ENCODE results near the gene HLA-DMA. TPM values are rescaled to one million over a fixed set of nuclear protein-coding genes. Genes with fewer than 3 reads are reported as not detected.

HLA-DMA gene
- total RNA-seq, 1 donor from 2014 or later = 387 TPM

DNA sequence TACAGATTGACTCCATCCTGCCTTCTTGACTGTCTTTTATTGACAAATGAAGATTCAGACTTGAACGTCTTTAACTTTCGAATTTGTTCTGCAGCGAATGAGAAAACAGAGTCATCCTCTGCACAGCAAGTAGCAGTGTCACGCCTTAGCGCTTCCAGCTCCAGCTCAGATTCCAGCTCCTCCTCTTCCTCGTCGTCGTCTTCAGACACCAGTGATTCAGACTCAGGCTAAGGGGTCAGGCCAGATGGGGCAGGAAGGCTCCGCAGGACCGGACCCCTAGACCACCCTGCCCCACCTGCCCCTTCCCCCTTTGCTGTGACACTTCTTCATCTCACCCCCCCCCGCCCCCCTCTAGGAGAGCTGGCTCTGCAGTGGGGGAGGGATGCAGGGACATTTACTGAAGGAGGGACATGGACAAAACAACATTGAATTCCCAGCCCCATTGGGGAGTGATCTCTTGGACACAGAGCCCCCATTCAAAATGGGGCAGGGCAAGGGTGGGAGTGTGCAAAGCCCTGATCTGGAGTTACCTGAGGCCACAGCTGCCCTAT, 27.7 kb upstream of the HLA-DMA start:
- Mint-ChIP-seq H3K36me3 (ENCODE audit: low read depth) (peaks cover 74% of the 10 kb centered on the region), H3K27ac (no peak overlapping the region)
- CTCF ChIA-PET = interaction anchor here (0.9 to 1.7 kb wide), 4 partner anchors 20 to 112 kb away, joined by 3 to 4 read pairs (median 3); no protein-coding TSS in a partner anchor

DNA sequence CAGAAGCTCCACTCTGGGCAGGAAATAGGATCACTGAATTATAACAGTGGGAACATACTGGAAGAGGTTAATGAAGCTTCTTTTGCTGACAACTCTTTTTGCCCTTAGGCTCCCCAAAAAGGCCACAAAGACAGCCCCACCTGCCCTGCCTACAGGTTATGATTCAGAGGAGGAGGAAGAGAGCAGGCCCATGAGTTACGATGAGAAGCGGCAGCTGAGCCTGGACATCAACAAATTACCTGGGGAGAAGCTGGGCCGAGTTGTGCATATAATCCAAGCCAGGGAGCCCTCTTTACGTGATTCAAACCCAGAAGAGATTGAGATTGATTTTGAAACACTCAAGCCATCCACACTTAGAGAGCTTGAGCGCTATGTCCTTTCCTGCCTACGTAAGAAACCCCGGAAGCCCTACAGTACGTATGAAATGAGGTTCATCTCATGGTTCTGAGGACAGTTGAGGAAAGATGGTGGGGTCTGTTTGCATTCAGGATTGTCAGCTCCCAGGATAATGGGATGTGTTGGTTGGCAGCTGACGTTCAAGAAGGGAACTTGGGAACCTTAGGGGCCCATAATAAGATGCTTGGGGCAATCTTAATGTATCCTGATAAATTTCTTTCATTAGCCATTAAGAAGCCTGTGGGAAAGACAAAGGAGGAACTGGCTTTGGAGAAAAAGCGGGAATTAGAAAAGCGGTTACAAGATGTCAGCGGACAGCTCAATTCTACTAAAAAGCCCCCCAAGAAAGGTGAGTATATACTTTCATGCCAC, 27.0 kb upstream of the HLA-DMA start:
- ChIA-PET POLR2A (interaction anchor here (0.7 to 12.7 kb wide), 17 partner anchors 8 to 269 kb away, joined by 3 to 370 read pairs (median 5); partner anchors contain the start of genes BRD2, HLA-DMA, HLA-DMB and HLA-DPB1), CTCF (interaction anchor here (0.6 to 1.7 kb wide), 5 partner anchors 20 to 111 kb away, joined by 3 to 4 read pairs (median 3); no protein-coding TSS in a partner anchor)
- H3K4me1 Mint-ChIP-seq = peaks cover 63% of the 10 kb centered on the region
- peaks cover 81% of the 10 kb centered on the region for H3K36me3 Mint-ChIP-seq (ENCODE audit: low read depth)
- no peak for ATAC-seq (ENCODE audit: low read depth)
- no peak for DNase-seq
- no peak overlapping the region for H3K4me3 Mint-ChIP-seq
- intact Hi-C loops (cut with micrococcal nuclease) = loop anchor here (10.0 kb wide), 1 partner anchor 545 kb away; the partner anchor contains the start of gene HLA-DRA
- no peaks in the 10 kb centered on the region for H3K9me3 Mint-ChIP-seq
- H3K27ac Mint-ChIP-seq = peak overlapping the region; percentile 31
- TF ChIP-seq, protein P1, sequence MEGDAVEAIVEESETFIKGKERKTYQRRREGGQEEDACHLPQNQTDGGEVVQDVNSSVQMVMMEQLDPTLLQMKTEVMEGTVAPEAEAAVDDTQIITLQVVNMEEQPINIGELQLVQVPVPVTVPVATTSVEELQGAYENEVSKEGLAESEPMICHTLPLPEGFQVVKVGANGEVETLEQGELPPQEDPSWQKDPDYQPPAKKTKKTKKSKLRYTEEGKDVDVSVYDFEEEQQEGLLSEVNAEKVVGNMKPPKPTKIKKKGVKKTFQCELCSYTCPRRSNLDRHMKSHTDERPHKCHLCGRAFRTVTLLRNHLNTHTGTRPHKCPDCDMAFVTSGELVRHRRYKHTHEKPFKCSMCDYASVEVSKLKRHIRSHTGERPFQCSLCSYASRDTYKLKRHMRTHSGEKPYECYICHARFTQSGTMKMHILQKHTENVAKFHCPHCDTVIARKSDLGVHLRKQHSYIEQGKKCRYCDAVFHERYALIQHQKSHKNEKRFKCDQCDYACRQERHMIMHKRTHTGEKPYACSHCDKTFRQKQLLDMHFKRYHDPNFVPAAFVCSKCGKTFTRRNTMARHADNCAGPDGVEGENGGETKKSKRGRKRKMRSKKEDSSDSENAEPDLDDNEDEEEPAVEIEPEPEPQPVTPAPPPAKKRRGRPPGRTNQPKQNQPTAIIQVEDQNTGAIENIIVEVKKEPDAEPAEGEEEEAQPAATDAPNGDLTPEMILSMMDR (IDR thresholded peaks at IDR 0.05) = no peak
- no peaks in the 10 kb centered on the region for H3K27me3 Mint-ChIP-seq

More for the DNA sequence above, 27.7 kb upstream of the HLA-DMA start:
- Mint-ChIP-seq H3K9me3 (no peaks in the 10 kb centered on the region), H3K27me3 (no peaks in the 10 kb centered on the region), H3K4me1 (peaks cover 59% of the 10 kb centered on the region), H3K4me3 (no peak overlapping the region)
- ATAC-seq (ENCODE audit: low read depth) (no peak), DNase-seq (no peak)
- TF ChIP-seq, protein P1 (IDR thresholded peaks at IDR 0.05) = no peak
- intact Hi-C loops (cut with micrococcal nuclease) = no loop called here
- POLR2A ChIA-PET = interaction anchor here (0.6 to 12.7 kb wide), 15 partner anchors 8 to 268 kb away, joined by 3 to 370 read pairs (median 5); partner anchors contain the start of genes BRD2, HLA-DMA, HLA-DMB and HLA-DPB1

DNA sequence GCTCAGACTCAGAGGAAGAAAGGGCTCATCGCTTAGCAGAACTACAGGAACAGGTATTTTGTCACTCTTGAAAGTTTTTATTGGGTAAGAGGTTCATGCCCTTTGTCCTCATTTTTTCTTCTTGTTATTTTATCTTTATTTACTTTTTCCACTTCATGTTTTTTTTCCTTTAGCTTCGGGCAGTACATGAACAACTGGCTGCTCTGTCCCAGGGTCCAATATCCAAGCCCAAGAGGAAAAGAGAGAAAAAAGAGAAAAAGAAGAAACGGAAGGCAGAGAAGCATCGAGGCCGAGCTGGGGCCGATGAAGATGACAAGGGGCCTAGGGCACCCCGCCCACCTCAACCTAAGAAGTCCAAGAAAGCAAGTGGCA, 25.0 kb upstream of the HLA-DMA start:
- peaks cover 55% of the 10 kb centered on the region for H3K4me1 Mint-ChIP-seq
- no peak overlapping the region for H3K4me3 Mint-ChIP-seq
- no peak for ATAC-seq (ENCODE audit: low read depth)
- H3K27me3 Mint-ChIP-seq = no peaks in the 10 kb centered on the region
- peak overlapping the region; percentile 36 for H3K27ac Mint-ChIP-seq
- DNase-seq = no peak
- intact Hi-C loops (cut with micrococcal nuclease) = loop anchor here (10.0 kb wide), 1 partner anchor 543 kb away; the partner anchor contains the start of gene HLA-DRA
- ChIA-PET POLR2A (interaction anchor here (1.0 to 14.0 kb wide), 5 partner anchors 7 to 40 kb away, joined by 3 to 1150 read pairs (median 370); partner anchors contain the start of genes HLA-DMA and HLA-DMB), CTCF (interaction anchor here (0.9 to 1.8 kb wide), 5 partner anchors 9 to 109 kb away, joined by 3 to 6 read pairs (median 4); partner anchors contain the start of genes BRD2 and HLA-DMA)
- TF ChIP-seq, protein P1 (IDR thresholded peaks at IDR 0.05) = no peak
- H3K9me3 Mint-ChIP-seq = no peaks in the 10 kb centered on the region
- H3K36me3 Mint-ChIP-seq (ENCODE audit: low read depth) = peaks cover 97% of the 10 kb centered on the region

DNA sequence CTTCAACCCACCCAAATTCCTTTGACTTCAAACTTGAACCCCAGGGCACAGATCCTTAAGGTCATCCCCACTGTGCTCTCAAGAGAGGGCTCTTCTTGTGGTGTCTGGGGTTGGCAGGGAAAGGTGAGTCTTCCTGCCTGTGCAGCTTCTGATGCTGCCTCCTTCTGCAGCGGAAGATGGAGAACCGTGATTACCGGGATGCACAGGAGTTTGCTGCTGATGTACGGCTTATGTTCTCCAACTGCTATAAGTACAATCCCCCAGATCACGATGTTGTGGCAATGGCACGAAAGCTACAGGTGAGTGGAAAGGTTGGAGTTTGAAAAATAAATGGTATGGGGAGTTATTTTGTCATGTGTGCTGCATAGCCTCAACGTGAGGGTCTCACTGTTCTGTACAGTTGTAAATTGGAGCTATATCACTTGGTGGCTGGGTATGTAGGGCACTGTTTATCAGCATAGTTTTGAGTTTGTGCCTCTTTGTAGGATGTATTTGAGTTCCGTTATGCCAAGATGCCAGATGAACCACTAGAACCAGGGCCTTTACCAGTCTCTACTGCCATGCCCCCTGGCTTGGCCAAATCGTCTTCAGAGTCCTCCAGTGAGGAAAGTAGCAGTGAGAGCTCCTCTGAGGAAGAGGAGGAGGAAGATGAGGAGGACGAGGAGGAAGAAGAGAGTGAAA, 24.5 kb upstream of the HLA-DMA start:
- CTCF ChIA-PET = interaction anchor here (0.9 to 1.8 kb wide), 5 partner anchors 9 to 109 kb away, joined by 3 to 6 read pairs (median 4); partner anchors contain the start of genes BRD2 and HLA-DMA
- no peak overlapping the region for H3K4me3 Mint-ChIP-seq
- H3K9me3 Mint-ChIP-seq = no peaks in the 10 kb centered on the region
- DNase-seq (no peak), ATAC-seq (ENCODE audit: low read depth) (no peak)
- peak overlapping the region; percentile 36 for H3K27ac Mint-ChIP-seq
- intact Hi-C loops (cut with micrococcal nuclease) = loop anchor here (10.0 kb wide), 1 partner anchor 543 kb away; the partner anchor contains the start of gene HLA-DRA
- POLR2A ChIA-PET = interaction anchor here (1.0 to 14.0 kb wide), 5 partner anchors 7 to 40 kb away, joined by 3 to 1150 read pairs (median 370); partner anchors contain the start of genes HLA-DMA and HLA-DMB
- H3K4me1 Mint-ChIP-seq = peaks cover 53% of the 10 kb centered on the region
- TF ChIP-seq, protein P1 (IDR thresholded peaks at IDR 0.05) = no peak
- no peaks in the 10 kb centered on the region for H3K27me3 Mint-ChIP-seq
- H3K36me3 Mint-ChIP-seq (ENCODE audit: low read depth) = peaks cover 97% of the 10 kb centered on the region
